SK-N-SH (cell line): Measurements from ENCODE around the gene MRGPRX1. TPM values are rescaled to one million over a fixed set of nuclear protein-coding genes. Genes with fewer than 3 reads are reported as not detected.

Experiments used
- CTCF ChIA-PET: fragments of 300-600, 350-600 bp; formaldehyde crosslinking; extraction: SDS; loops from one replicate; lab custom pipeline; 2021; lab: Yijun Ruan, JAX
- POLR2A ChIA-PET: fragments of 350-600 bp; sonication (Branson Sonifier 250); formaldehyde crosslinking; extraction: SDS; loops from one replicate; lab custom pipeline; 2020; ENCODE audit warnings: antibody characterized with exemption, inconsistent platforms; lab: Yijun Ruan, JAX
- DNase-seq: peaks from one replicate; pipeline ENCODE4 v3.0.0; 2012
- H2AFZ ChIP-seq: fragments of 200-600 bp; sonication (generic); 2 replicates; pipeline ENCODE4 v1.8.1; 2016; ENCODE audit warnings: antibody characterized with exemption, mild to moderate bottlenecking, low read depth
- H3F3A ChIP-seq: fragments of 200-600 bp; sonication (generic); replicated peaks from 2 replicates; pipeline ENCODE3; 2016; ENCODE audit warnings: antibody characterized with exemption, mild to moderate bottlenecking; ENCODE audit not compliant: insufficient read depth
- H3K27ac ChIP-seq, 2 experiments: fragments of 200-500 bp in 1 of 2; fragments of 200-600 bp in 1 of 2; sonication (Bioruptor generic) in 1 of 2; sonication (generic), shearing (Covaris generic) in 1 of 2; 2 replicates each; pipeline versions ENCODE4 v1.5.1 to v1.6.1; 2014 to 2016; ENCODE audit warnings: low read depth in 2 of 2, inconsistent platforms in 1 of 2, low read length in 1 of 2, mild to moderate bottlenecking in 1 of 2, mixed read lengths in 1 of 2
- H3K27me3 ChIP-seq: fragments of 200-600 bp; sonication (generic), shearing (Covaris generic); 2 replicates; pipeline ENCODE4 v1.6.1; 2016; ENCODE audit warnings: mixed run types; ENCODE audit not compliant: insufficient read depth
- H3K36me3 ChIP-seq, 2 experiments: fragments of 200-500 bp in 1 of 2; fragments of 200-600 bp in 1 of 2; sonication (Bioruptor generic) in 1 of 2; sonication (generic) in 1 of 2; replicated peaks in 1 of 2; 2 replicates each; pipeline versions ENCODE3 to v1.5.1; 2014 to 2016; ENCODE audit warnings: low read length in 1 of 2, mild to moderate bottlenecking in 1 of 2; ENCODE audit not compliant: insufficient read depth in 2 of 2, control insufficient read depth in 1 of 2
- H3K4me1 ChIP-seq, 2 experiments: fragments of 200-500 bp in 1 of 2; fragments of 200-600 bp in 1 of 2; sonication (Bioruptor generic) in 1 of 2; sonication (generic), shearing (Covaris generic) in 1 of 2; 2 replicates each; pipeline versions ENCODE4 v1.5.1 to v1.6.1; 2014 to 2016; ENCODE audit warnings: low read depth in 1 of 2, low read length in 1 of 2, mixed run types in 1 of 2; ENCODE audit not compliant: insufficient read depth in 2 of 2, control insufficient read depth in 1 of 2
- H3K4me2 ChIP-seq: fragments of 200-600 bp; sonication (generic), shearing (Covaris generic); 2 replicates; pipeline ENCODE4 v1.6.1; 2017; ENCODE audit warnings: mixed run types
- H3K4me3 ChIP-seq, 2 experiments: fragments of 200-500 bp in 1 of 2; fragments of 200-600 bp in 1 of 2; sonication (Bioruptor generic) in 1 of 2; sonication (generic), shearing (Covaris generic) in 1 of 2; 2 replicates each; pipeline versions ENCODE4 v1.5.1 to v1.8.1; 2014 to 2016; ENCODE audit warnings: low read depth in 2 of 2, inconsistent platforms in 1 of 2, low read length in 1 of 2, mild to moderate bottlenecking in 1 of 2, mixed read lengths in 1 of 2, moderate library complexity in 1 of 2
- H3K79me2 ChIP-seq: fragments of 200-600 bp; sonication (generic); 2 replicates; pipeline ENCODE4 v1.8.1; 2017; ENCODE audit warnings: mild to moderate bottlenecking; ENCODE audit not compliant: insufficient read depth
- H3K9ac ChIP-seq: fragments of 200-600 bp; sonication (generic); 2 replicates; pipeline ENCODE4 v1.6.1; 2017; ENCODE audit warnings: mixed run types
- H3K9me2 ChIP-seq: fragments of 200-600 bp; sonication (generic); 2 replicates; pipeline ENCODE4 v1.6.1; 2017; ENCODE audit warnings: mixed run types
- H3K9me3 ChIP-seq: fragments of 200-600 bp; sonication (generic); 2 replicates; pipeline ENCODE4 v1.6.1; 2017; ENCODE audit warnings: mixed run types, mild to moderate bottlenecking, moderate library complexity
- H4K20me1 ChIP-seq: fragments of 200-600 bp; sonication (generic); 2 replicates; pipeline ENCODE4 v1.6.1; 2017; ENCODE audit warnings: mild to moderate bottlenecking, mixed run types; ENCODE audit not compliant: insufficient read depth
- EP300 ChIP-seq, 2 experiments: IDR thresholded peaks; 2 replicates each; pipeline versions ENCODE4 v1.4.0 to v1.6.1; 2012; ENCODE audit warnings: borderline replicate concordance in 1 of 2, low read depth in 1 of 2, low read length in 1 of 2
- EZH2phosphoT487 ChIP-seq: fragments of 200-600 bp; sonication (generic); IDR thresholded peaks from 2 replicates; pipeline ENCODE4 v1.6.1; 2017; ENCODE audit warnings: low read depth, mixed run types, mild to moderate bottlenecking, antibody characterized with exemption, moderate library complexity, borderline replicate concordance
- FOSL2 ChIP-seq: IDR thresholded peaks from 2 replicates; pipeline ENCODE4 v1.4.0; 2012; ENCODE audit warnings: low read depth, mild to moderate bottlenecking, moderate library complexity, borderline replicate concordance
- GABPA ChIP-seq: IDR thresholded peaks from 2 replicates; pipeline ENCODE4 v1.4.0; 2012; ENCODE audit warnings: low read depth, mild to moderate bottlenecking
- IRF3 ChIP-seq: fragments of 150-350 bp; IDR thresholded peaks from 2 replicates; pipeline ENCODE4 v1.6.1; 2016; ENCODE audit warnings: mild to moderate bottlenecking, low read depth, low read length
- JUND ChIP-seq: IDR thresholded peaks from 2 replicates; pipeline ENCODE4 v1.4.0; 2012
- MXI1 ChIP-seq: IDR thresholded peaks from 2 replicates; pipeline ENCODE4 v1.6.1; 2012; ENCODE audit warnings: mild to moderate bottlenecking, low read depth, low read length, improper control_type of control experiment
- NFIC ChIP-seq: IDR thresholded peaks from 2 replicates; pipeline ENCODE4 v1.4.0; 2012; ENCODE audit warnings: borderline replicate concordance
- NRF1 ChIP-seq: IDR thresholded peaks from 2 replicates; pipeline ENCODE4 v1.6.1; 2012; ENCODE audit warnings: low read depth, mild to moderate bottlenecking, low read length
- PBX3 ChIP-seq: IDR thresholded peaks from 2 replicates; pipeline ENCODE4; 2012
- POLR2AphosphoS5 ChIP-seq: IDR thresholded peaks from 2 replicates; pipeline ENCODE4 v1.6.1; 2012; ENCODE audit warnings: low read depth, low read length
- RAD21 ChIP-seq: IDR thresholded peaks from 2 replicates; pipeline ENCODE4 v1.6.1; 2012; ENCODE audit warnings: mild to moderate bottlenecking, low read length
- RFX5 ChIP-seq: IDR thresholded peaks from 2 replicates; pipeline ENCODE4 v1.6.1; 2012; ENCODE audit warnings: mild to moderate bottlenecking, improper control_type of control experiment, low read length
- SIN3A ChIP-seq: IDR thresholded peaks from 2 replicates; pipeline ENCODE4 v1.6.1; 2012; ENCODE audit warnings: low read depth, mild to moderate bottlenecking, low read length, moderate library complexity, borderline replicate concordance
- TCF12 ChIP-seq: IDR thresholded peaks from 2 replicates; pipeline ENCODE4 v1.4.0; 2012
- YY1 ChIP-seq: IDR thresholded peaks from 2 replicates; pipeline ENCODE4 v1.4.0; 2012; ENCODE audit warnings: low read depth, mild to moderate bottlenecking
- WGBS: methylation state at CpG from one replicate; pipeline ENCODE4 v1.1.6; 2017; ENCODE audit warnings: low lambda C conversion rate; 5-methylcytosine and 5-hydroxymethylcytosine counted together
- polyA plus RNA-seq, 3 experiments: library from polyadenylated mRNA; depleted of rRNA; stranded (reverse); fragments of >200 nt; gene quantifications; 2 replicates each; pipeline ENCODE4 v1.2.3, GENCODE V29; 2012
- TF ChIP-seq, protein P1 (sequence below): fragments of 150-350 bp; IDR thresholded peaks from 2 replicates; pipeline ENCODE4 v1.6.1; 2017; ENCODE audit warnings: antibody characterized with exemption, low read length, low read depth, borderline replicate concordance
- TF ChIP-seq, protein P2 (sequence below): fragments of 200-600 bp; sonication (generic); IDR thresholded peaks from 2 replicates; pipeline ENCODE4 v1.6.1; 2017; ENCODE audit warnings: antibody characterized with exemption, mild to moderate bottlenecking, moderate library complexity

The MRGPRX1 gene
- polyA plus RNA-seq, 1 of the 3 experiments (the other 2 are of a cell fraction) = not detected

DNA sequence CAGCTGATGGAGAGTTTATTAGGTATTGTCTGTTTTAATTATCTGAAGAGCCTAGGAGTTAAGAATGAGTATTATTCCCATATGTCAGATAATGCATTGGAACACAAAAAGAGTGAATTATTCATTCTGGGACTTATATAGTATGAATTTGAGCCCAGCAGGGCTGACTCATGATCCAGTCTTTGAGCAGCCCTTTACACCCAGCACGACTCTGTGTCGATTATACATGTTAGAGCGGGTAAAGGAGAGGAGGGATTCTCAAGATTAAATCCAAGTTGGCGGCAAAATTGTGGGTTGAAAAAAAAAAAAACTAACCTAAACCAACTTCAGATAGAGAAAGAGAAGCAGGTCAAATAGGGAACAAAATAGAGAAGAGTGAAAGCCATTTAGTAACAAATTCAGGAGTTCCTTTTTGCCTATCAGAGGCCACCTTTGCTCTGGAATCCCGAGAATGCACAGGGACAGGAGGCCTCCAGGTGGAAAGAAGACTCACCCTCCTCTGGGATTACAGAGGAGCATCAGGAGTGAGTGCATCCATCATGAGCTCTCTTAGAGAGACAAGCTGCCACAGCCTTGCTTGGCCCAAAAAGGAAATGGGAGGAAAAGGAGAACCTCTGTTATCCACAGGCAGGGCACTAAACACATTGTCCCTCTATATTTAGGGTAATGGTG lies 3.1 kb downstream of the MRGPRX1 start:
- H3K4me3 ChIP-seq = no peak overlapping the region
- WGBS = 35% methylated on average over 5 of the region's 5 CpGs
- no peaks in the 10 kb centered on the region for H3K9me3 ChIP-seq
- H3K9me2 ChIP-seq = no peaks in the 10 kb centered on the region
- H3K36me3 ChIP-seq = no peaks in the 10 kb centered on the region
- no peak overlapping the region for H3K27ac ChIP-seq
- no peak overlapping the region for H3K9ac ChIP-seq
- H3K4me2 ChIP-seq = no peak overlapping the region
- no peak for TF ChIP-seq RAD21
- no peak for TF ChIP-seq GABPA
- TF ChIP-seq SIN3A = no peak
- TF ChIP-seq FOSL2 = no peak
- TF ChIP-seq EP300 (IDR thresholded peaks at IDR 0.05; ENCODE audit: borderline replicate concordance in 1 of 2, low read depth in 1 of 2, low read length in 1 of 2) = no peak
- TF ChIP-seq POLR2AphosphoS5 = no peak
- no peak for TF ChIP-seq JUND
- TF ChIP-seq, protein P1, sequence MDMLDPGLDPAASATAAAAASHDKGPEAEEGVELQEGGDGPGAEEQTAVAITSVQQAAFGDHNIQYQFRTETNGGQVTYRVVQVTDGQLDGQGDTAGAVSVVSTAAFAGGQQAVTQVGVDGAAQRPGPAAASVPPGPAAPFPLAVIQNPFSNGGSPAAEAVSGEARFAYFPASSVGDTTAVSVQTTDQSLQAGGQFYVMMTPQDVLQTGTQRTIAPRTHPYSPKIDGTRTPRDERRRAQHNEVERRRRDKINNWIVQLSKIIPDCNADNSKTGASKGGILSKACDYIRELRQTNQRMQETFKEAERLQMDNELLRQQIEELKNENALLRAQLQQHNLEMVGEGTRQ = no peak
- TF ChIP-seq TCF12 = no peak
- no peak for TF ChIP-seq NRF1
- TF ChIP-seq, protein P2, sequence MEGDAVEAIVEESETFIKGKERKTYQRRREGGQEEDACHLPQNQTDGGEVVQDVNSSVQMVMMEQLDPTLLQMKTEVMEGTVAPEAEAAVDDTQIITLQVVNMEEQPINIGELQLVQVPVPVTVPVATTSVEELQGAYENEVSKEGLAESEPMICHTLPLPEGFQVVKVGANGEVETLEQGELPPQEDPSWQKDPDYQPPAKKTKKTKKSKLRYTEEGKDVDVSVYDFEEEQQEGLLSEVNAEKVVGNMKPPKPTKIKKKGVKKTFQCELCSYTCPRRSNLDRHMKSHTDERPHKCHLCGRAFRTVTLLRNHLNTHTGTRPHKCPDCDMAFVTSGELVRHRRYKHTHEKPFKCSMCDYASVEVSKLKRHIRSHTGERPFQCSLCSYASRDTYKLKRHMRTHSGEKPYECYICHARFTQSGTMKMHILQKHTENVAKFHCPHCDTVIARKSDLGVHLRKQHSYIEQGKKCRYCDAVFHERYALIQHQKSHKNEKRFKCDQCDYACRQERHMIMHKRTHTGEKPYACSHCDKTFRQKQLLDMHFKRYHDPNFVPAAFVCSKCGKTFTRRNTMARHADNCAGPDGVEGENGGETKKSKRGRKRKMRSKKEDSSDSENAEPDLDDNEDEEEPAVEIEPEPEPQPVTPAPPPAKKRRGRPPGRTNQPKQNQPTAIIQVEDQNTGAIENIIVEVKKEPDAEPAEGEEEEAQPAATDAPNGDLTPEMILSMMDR = no peak
- TF ChIP-seq NFIC = no peak
- no peak for TF ChIP-seq YY1
- no peak for TF ChIP-seq MXI1
- TF ChIP-seq PBX3 = no peak
- TF ChIP-seq EZH2phosphoT487 = no peak
- no peak for TF ChIP-seq IRF3
- no peak for TF ChIP-seq RFX5
- POLR2A ChIA-PET = no interaction called here
- no peaks in the 10 kb centered on the region for H3K79me2 ChIP-seq
- H2AFZ ChIP-seq = no peak overlapping the region
- H3F3A ChIP-seq = no peaks in the 10 kb centered on the region
- CTCF ChIA-PET = interaction anchor here (0.5 kb wide), 1 partner anchor 1098 kb away, joined by 3 read pairs; no protein-coding TSS in a partner anchor
- no peak for DNase-seq
- H3K27me3 ChIP-seq = peaks cover 6% of the 10 kb centered on the region; the same call in 1 of the 2 replicates
- no peaks in the 10 kb centered on the region for H4K20me1 ChIP-seq
- H3K4me1 ChIP-seq = no peaks in the 10 kb centered on the region; a peak in 1 of 4 replicates
